Heart left ventricle (tissue), 13 donors: ENCODE data around the gene GARS1.

Experiments used
- POLR2A ChIP-seq, 2 donors: fragments of 450-650 bp; IDR thresholded peaks; one replicate each; pipeline ENCODE4 v1.6.1; 2017; ENCODE audit warnings: antibody characterized with exemption in 2 of 2, mild to moderate bottlenecking in 2 of 2, moderate library complexity in 2 of 2
- TF ChIP-seq, protein P1 (sequence below), 12 donors: fragments of 200-600 bp; sonication (generic) in 4 of 12; IDR thresholded peaks; one replicate each; pipeline versions ENCODE4 v1.5.0 to v1.8.0; 2018 to 2022; ENCODE audit warnings: antibody characterized with exemption in 12 of 12, mild to moderate bottlenecking in 5 of 12
- donor health status: ischemic (EF 13 %, LVEDD 7.1; RV severe dilation, severe dysfunction).
- donor health status: DM: no; HTN: yes; CAD: no.
- donor health status: DM: no; HTN: no; CAD: no.
- donor health status: ischemic (EF 25% LVEDD 6.9; RV normal size, moderate dysfunction).
- donor health status: ischemic (EF 25% LVEDD 5.7; RV mildly dilated, moderate dysfunction).
- donor health status: ischemic (EF 35%, LVEDD 5.7; RV mildly dilated, moderate dysfunction).
- donor health status: nonischemic (EF 11% LVEDD 7.7; RV severe dilation, severe dysfunction).
- donor health status: DM: yes; HTN: yes; CAD: no.
- donor health status: PGD.
- donor health status: ischemic (EF 29% LVEDD 5.4; RV normal size, mild dysfunction).
- donor health status: nonischemic (EF 23%, LVEDD 6.1; RV moderate dilation, normal function).

DNA sequence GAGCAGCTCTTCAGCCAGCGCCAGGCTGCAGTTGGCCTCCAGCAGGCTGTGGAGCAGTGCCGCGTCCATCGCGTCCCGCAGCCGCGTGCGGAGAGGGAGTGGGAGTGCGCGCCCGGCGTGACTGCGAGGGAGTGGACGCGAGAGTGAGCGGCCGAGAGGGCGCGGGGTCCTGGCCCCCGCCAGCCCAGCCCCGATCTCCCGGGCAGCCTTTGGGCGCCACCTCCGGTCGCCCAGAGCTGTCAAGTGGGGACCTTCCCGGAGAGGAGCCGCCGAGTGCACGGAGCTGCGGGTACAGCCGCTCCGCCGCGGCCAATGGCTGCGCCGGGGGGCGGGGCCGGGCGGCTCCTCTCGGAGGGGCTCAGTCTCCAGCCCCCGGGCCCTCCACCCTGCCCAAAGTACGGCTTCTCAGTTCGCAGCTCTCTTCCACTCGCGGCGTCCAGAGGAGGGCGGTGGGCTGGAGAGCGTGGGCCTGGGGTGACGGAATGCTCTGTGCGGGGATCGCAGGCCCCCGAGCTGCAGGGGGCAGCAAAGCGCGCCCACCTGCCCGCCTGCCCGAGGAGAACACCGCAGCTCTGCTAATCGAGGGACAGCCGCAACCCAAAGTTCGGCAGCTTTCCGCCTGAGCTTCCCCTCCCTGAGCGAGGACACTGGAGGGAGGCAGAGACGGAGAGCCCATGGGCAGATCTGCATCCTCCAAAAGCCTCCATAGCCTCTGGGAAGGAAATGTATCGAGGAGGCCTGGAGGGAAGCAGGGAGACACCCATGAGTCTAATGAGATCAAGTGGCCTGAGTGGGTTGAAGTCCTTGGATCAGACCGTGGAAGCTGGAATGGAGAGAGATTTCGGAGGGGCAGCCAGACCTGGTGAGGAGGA, 87.8 kb downstream of the GARS1 start, which contains the start of gene CRHR2:
- TF ChIP-seq POLR2A (IDR thresholded peaks at IDR 0.05) = no peak
- TF ChIP-seq, protein P1, sequence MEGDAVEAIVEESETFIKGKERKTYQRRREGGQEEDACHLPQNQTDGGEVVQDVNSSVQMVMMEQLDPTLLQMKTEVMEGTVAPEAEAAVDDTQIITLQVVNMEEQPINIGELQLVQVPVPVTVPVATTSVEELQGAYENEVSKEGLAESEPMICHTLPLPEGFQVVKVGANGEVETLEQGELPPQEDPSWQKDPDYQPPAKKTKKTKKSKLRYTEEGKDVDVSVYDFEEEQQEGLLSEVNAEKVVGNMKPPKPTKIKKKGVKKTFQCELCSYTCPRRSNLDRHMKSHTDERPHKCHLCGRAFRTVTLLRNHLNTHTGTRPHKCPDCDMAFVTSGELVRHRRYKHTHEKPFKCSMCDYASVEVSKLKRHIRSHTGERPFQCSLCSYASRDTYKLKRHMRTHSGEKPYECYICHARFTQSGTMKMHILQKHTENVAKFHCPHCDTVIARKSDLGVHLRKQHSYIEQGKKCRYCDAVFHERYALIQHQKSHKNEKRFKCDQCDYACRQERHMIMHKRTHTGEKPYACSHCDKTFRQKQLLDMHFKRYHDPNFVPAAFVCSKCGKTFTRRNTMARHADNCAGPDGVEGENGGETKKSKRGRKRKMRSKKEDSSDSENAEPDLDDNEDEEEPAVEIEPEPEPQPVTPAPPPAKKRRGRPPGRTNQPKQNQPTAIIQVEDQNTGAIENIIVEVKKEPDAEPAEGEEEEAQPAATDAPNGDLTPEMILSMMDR (IDR thresholded peaks at IDR 0.05) = peak; percentile 33 to 71 (median 56)
